ENCODE measurements around the gene SAFB.

Gene SAFB

DNA sequence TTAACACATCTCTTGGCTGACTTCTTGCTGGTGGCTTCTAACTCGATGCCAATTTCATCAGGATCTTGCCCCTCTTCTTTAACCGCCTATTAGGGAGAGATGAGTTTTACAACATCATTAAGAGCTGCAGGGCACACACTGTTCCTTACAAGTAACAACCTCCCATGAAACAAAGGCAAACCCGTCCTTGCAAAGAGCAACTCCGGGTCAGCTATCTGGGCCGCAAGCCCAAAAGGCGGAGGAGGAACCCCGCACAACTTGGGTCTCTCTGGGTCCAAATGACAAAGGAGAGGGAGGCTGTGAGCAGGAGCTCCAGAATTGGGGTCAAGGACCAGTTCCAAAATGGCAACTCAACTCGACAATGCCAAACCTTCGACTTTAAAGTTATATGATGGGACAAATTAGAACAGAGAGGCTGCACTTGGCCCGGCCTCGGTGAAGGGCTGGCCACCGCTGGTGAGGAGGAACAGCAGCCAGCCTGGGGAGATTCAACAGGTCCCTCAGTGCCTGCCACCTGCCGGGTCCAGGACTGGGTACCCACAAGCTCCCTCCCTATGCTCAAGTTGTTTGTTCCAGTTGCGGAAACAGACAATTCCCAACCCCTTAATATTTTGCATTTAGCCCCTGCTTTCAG lies 1.5 kb upstream of the SAFB start:
- no peak for TF ChIP-seq ZFX (IDR thresholded peaks at IDR 0.05; ENCODE audit: borderline replicate concordance)
- TF ChIP-seq, protein P1, sequence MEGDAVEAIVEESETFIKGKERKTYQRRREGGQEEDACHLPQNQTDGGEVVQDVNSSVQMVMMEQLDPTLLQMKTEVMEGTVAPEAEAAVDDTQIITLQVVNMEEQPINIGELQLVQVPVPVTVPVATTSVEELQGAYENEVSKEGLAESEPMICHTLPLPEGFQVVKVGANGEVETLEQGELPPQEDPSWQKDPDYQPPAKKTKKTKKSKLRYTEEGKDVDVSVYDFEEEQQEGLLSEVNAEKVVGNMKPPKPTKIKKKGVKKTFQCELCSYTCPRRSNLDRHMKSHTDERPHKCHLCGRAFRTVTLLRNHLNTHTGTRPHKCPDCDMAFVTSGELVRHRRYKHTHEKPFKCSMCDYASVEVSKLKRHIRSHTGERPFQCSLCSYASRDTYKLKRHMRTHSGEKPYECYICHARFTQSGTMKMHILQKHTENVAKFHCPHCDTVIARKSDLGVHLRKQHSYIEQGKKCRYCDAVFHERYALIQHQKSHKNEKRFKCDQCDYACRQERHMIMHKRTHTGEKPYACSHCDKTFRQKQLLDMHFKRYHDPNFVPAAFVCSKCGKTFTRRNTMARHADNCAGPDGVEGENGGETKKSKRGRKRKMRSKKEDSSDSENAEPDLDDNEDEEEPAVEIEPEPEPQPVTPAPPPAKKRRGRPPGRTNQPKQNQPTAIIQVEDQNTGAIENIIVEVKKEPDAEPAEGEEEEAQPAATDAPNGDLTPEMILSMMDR (IDR thresholded peaks at IDR 0.05), result no peak
- H3K27ac ChIP-seq, result peak overlapping the region; percentile 92

DNA sequence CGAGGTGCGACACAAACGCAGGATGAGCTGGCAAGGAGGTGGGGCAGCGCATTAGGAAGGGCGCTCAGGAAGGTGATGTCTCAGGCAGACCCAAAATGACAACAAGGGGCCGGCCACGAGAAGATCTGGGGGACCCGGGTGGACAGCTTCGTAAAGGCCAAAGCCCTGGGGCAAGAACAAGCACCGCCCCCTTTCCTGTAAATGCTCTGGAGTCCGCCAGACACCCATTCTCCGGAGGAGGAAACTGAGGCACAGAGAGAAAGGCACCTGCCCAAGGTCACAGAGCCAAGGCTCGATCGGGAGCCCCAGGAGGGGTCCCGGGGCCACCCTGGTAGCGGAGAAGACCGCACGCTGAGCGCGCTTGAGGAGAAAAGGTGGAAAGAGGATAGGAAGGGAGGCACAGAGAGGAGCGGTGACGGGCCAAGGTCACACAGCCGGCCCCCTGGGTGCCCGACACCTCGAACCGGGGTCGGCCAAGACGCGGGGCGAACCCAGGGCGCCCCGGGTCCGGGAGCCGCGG lies 878 bp upstream of the SAFB start:
- TF ChIP-seq, protein P1 (IDR thresholded peaks at IDR 0.05), result no peak
- TF ChIP-seq ZFX (IDR thresholded peaks at IDR 0.05; ENCODE audit: borderline replicate concordance), result no peak
- H3K27ac ChIP-seq, result peak overlapping the region; percentile 92

DNA sequence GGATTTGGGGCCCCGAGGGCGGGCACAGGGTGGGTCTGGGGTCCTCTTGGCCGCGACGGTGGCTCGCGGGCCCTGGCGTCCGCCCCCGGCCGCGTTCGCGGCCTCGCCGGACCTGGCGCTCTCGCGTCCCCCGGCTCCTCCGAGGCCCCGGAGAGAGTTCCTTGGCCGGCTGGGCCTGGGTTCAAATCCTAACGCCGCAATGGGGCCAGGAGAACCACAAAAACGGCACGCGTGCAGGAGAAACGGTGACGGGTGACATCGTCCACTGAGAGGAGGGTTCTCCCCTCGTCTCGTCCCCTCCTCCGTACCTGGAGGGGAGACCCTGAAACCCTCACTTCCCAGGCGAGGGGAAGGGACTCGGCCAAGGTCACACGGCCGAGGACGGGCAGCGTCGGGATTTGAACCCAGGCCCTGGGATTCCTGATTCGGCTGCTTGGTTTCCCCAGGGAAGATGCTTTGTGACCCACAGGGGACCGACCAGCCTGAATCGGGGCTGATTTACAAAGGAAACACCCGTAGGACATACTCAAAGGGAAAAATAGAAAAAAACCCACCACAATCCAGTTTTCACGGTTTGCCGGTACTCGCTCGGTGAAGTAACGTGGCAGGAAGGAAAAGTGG lies 624 bp downstream of the SAFB start:
- H3K27ac ChIP-seq, result peak overlapping the region; percentile 92
- TF ChIP-seq, protein P1 (IDR thresholded peaks at IDR 0.05), result no peak
- no peak for TF ChIP-seq ZFX (IDR thresholded peaks at IDR 0.05; ENCODE audit: borderline replicate concordance)

DNA sequence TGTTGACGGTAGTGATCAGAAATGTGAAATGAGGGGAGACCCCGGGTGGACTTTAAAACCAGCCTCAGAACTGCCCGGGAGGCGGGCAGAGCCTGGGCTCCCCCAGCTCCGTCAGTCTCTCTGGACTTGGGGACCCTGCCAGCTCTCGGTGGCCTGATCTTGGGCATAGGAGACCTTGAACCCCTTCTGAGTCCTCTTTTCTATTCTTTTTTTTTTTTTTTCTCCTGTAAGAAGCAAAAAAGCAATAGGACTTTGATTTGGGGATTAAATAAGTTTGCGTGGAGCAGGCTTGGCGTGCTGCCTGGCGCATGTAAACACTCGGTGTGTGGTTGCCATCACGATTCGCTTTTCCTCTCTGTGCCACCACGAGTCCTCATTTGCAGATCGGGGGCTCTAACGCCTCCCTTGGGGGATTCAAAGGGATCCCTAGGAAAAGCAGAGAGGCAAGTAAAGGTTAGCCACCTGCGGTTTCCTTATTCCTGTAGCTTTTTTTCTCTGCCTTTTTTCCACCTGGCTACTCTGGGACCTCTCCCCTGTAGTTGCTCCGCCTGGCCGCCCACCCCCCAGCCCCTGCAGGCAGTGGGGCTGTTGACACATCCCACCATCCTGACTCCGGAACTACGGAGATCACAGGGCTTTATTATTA lies 1.3 kb downstream of the SAFB start:
- TF ChIP-seq ZFX (IDR thresholded peaks at IDR 0.05; ENCODE audit: borderline replicate concordance), result no peak
- TF ChIP-seq, protein P1 (IDR thresholded peaks at IDR 0.05), result no peak

DNA sequence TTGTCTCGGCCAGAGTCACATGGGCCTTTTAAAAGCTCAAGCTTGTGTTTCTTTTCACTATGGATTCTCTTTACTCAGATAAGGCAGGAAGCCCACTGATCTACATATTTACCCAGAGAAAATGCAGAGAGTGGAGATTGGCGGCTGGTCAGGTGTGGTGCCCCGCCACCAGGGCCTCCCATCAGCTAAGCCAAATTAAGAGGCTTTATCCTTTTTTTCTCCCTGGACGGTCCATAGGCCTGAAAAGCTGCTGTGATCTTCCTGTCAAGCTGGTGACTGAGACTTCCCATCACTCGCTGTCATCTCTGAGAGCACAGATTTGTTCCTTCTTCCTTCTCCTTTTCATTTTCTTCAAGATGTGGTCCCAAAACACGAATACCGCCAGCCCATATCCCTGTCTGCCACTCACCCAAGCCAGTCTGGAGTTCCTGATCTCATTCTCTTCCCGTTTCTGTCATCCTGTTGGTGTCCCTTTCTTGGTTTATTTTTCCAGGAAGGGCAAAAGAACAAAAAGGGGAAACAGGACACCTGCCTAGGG lies 1.9 kb downstream of the SAFB start:
- TF ChIP-seq, protein P1 (IDR thresholded peaks at IDR 0.05), result no peak
- no peak for TF ChIP-seq ZFX (IDR thresholded peaks at IDR 0.05; ENCODE audit: borderline replicate concordance)
- peak overlapping the region; percentile 92; the same call in 1 of the 2 replicates for H3K27ac ChIP-seq

More for the DNA sequence above, 1.3 kb downstream of the SAFB start:
- H3K27ac ChIP-seq, result peak overlapping the region; percentile 92

DNA sequence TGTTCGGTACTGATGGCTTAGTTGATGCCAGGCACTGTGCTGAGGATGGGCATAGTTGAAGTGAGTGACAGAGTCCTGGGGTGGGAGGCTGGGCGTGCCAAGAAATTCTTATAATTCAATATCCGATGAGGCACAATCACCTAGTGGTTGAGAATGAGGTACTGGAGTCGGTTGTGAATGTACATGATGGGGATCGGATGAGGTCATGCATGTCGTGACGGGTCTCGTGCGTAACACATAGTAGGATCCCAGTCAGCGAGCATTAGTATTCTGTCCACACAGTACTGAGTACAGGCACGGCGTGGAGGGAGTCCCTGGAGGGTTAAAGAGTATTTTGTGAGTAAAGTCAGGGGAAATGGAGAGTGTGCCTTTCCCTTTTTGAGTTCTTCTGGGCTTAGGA lies 2.8 kb downstream of the SAFB start:
- TF ChIP-seq, protein P1 (IDR thresholded peaks at IDR 0.05), result no peak
- no peak for TF ChIP-seq ZFX (IDR thresholded peaks at IDR 0.05; ENCODE audit: borderline replicate concordance)
- H3K27ac ChIP-seq, result no peak overlapping the region
